GM19463 (cell line): ENCODE measurements around the gene DNER.
"Not testable (repeated sequence)": the region's sequence is repeated elsewhere in the genome, so short reads cannot be mapped to it uniquely, and the experiment has no call there.

Experiments
- ATAC-seq: cut with Tn5 transposase; IDR thresholded peaks from one replicate; pipeline ENCODE4 v1.9.1; 2021; ENCODE audit warnings: mild to moderate bottlenecking, moderate library complexity; ENCODE audit not compliant: unreplicated experiment

Gene DNER

GRCh38 chr2:229348128-229348527, 366.2 kb downstream of the DNER start:
- no peak for ATAC-seq

DNA sequence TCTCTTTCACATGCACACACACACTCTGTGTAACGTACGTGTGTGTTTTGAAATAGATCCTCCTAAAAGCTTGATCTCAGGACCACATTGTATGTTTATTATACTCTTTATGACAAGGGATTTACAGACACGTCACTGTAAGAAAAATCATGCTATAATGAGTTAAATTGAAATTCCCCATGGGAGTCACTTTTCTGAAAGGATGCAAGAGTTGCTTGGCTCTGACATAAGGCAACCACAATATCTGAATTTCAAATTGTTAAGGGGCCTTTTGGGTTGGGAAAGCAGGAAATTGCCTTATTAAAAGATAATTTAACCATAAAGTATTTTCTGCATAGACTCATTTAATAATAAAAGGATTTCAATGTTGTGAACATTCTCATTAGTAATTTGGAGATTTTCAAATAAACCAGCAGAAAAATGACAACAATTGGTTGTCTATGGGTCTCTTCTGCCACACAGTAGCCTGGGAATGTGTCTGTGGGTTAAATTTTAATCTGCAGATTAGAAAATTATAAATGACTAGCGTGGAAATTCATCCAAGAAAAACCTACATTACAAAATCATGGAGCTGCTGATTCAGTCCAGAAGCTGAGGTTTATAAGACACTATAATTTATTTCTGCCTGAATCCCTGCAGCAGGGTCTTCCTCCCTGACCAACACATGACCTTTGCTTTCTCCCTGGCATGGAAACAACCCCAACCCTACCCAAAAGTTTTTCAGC, 367.4 kb downstream of the DNER start:
- ATAC-seq = no peak

GRCh38 chr2:229344955-229345354, 369.4 kb downstream of the DNER start:
- ATAC-seq = no peak

GRCh38 chr2:229344151-229344551, 370.2 kb downstream of the DNER start:
- ATAC-seq = no peak

DNA sequence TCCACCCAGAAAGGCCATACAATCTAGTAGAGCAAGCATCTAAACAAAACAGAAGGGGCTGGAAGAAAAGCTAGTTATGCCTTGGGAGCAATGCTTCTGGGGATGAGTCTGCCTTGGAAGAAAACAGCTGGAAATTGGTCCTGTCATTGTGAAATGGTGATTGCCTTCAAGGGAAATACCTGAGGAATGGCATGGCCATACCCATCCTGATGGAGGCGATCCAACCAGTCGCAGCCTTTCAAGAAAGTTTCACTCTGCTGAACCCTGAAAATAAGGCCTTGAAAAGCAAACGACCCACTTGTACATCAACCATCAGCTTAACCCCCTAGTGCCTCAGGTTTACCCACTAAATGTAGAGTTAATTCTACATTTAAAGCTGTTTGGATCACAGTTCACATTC, 370.7 kb downstream of the DNER start:
- no peak for ATAC-seq

DNA sequence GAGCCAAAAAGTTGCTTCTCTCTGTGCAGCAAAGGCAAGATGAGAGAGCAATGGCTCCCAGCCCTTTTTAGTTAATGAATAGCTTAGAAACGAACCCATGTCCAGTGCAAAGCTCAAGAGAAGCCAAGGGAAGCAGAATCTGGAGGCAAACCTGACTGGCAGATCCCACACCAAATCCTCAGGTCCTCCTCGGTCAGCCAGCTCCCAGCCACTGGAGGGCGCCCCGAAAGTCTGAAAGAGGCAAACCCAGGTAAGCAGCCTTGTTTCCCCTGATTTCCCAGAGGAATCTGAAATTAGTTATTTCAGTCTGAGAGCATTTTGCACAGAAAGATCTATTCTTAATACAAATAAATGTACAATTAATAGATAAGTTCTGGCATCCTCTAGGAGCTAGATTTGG, 372.0 kb downstream of the DNER start:
- ATAC-seq = no peak

GRCh38 chr2:229340086-229340760, 374.1 kb downstream of the DNER start:
- no peak for ATAC-seq

DNA sequence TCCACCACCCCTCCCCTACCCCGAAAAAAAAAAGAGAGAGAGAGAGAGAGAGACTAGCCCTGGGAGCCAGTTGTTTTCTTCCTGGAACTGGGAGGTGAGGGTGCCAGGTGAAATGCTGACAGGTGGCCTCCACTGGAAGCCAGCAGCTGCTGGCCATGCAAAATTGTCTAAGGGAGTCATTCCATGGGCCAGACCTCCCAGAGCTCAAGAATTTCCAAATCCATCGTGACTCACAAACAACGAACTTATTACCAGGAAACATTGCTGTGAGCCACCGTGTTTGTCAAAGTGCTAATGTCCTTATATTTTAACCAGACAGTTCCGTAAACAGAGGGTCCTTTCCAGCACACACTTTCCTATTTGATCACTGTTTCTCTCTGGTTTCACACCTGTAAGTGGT, 374.7 kb downstream of the DNER start:
- no peak for ATAC-seq

- not testable (repeated sequence) for ATAC-seq
Measured at GRCh38 chr2:229339171-229339570, 375.2 kb downstream of the DNER start.

GRCh38 chr2:229335877-229336346, 378.4 kb downstream of the DNER start:
- ATAC-seq = no peak

DNA sequence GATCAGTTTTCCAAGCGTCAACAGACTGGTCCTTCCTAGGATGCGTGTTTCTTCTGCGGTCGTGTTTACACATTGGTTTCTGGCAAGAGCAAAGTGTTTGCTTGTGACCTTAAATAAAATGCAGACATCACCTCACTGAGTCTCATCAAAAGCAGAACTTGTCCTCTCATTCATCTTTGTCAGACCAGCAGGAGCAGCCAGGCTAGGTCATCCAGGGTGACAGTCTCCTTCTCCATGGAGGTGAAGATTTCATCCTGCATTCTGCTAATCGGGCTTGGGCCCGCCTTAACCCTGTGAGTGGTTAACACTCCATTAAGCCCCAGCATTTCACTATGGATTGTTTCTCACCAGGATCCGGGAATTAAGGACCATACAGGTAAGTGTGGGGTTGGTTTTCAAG, 379.0 kb downstream of the DNER start:
- ATAC-seq = no peak

DNA sequence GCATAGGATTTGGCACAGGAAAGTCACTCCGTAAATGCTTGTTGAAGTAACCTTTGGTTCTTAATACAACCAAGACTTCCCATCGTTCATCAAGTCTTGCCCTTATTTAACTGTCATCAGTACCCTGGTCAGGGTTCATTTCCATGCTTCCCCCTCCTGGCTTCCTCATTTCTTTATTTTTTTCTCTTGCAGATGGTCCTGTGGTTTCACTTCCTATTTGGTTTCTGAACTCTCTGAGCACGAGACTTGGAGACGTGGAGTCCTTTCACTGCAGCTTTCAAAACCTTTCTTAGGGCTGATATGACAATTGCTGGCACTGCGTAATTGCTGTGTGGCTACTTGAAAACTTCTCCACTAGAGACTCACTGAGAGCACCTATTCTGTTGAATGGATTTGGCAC, 383.4 kb downstream of the DNER start:
- ATAC-seq = no peak

DNA sequence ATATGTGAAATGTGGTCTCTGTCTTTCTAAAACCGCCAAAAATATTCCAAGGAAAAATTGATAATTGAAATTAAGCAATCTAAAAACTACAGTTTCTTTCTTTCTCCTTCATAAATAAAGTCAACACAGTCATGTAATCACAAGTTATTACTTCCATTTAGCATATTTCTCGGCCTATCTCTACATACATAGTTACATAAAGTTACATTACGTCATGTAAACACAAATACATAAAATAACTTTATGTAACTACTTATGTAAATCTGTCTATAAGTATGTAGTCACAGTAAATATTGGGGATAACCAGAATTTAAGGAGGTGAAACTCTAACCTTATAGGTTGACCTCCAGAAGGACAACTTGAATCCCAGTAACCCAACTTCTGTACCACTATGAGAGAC, 394.8 kb downstream of the DNER start:
- ATAC-seq = no peak

DNA sequence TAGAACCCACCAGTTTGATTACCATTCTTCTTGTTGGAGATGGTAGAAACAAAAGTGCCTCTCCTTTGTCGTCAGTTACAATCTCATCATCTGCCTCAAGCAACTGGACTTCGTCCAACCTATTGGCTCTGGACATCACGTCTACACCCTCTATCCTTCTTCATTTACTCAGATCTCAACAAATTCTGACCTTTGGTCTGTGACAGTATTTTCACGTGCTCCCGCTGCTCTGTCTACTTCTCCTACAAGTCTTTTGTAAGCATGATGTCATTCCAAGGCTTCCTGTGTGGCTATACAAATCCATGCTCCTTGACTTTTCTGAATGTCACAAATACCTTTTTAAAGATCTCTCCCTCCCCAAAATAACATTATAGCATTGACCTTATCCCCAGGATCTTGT, 400.2 kb downstream of the DNER start:
- ATAC-seq = no peak

DNA sequence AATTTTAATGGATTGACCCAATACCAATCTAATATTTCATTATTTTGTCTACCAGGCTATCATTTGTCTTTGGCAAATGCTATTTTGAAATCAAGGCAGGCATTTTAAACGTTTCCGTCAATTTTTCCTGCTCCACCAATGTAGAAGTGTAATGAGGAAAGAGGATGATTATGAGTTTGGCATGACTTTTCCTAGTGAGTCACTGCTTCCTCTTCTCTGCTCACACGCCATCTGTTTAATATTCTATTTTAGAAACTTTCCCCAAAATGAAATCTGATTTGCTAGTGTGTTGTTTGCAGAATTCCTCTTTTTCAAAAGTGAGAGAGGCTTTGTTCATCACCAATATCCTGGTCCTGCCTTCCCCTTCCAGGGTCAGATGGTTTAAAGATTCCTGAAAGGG, 400.8 kb downstream of the DNER start:
- ATAC-seq = no peak
